SK-N-SH (cell line): Measurements from ENCODE around the gene SLC2A14.

Experiments used
- CTCF ChIP-seq: fragments of 200-600 bp; sonication (generic); IDR thresholded peaks from 2 replicates; pipeline ENCODE4 v1.6.1; 2017; ENCODE audit warnings: antibody characterized with exemption, mild to moderate bottlenecking, moderate library complexity
- EP300 ChIP-seq, 2 experiments: IDR thresholded peaks; 2 replicates each; pipeline versions ENCODE4 v1.4.0 to v1.6.1; 2012; ENCODE audit warnings: borderline replicate concordance in 1 of 2, low read depth in 1 of 2, low read length in 1 of 2
- ZBTB33 ChIP-seq: IDR thresholded peaks from 2 replicates; pipeline ENCODE4 v1.4.0; 2012; ENCODE audit warnings: low read depth, borderline replicate concordance

- TF ChIP-seq CTCF (no peak), ZBTB33 (no peak), EP300 (IDR thresholded peaks at IDR 0.05; ENCODE audit: borderline replicate concordance in 1 of 2, low read depth in 1 of 2, low read length in 1 of 2) (no peak)
Measured at GRCh38 chr12:7857971-7858370, 14.7 kb downstream of the SLC2A14 start.
